NCI-H82 treated with DMSO at 0.1 percent for 48 hours (cell line): ENCODE results near the gene LARP7.
"Not testable (repeated sequence)": the region's sequence is repeated elsewhere in the genome, so short reads cannot be mapped to it uniquely, and the experiment has no call there.

ENCODE experiments used
- DNase-seq: peaks from one replicate; lab custom pipeline; 2025; ENCODE audit not compliant: unreplicated experiment; lab: John Stamatoyannopoulos, UW

Gene LARP7

DNA sequence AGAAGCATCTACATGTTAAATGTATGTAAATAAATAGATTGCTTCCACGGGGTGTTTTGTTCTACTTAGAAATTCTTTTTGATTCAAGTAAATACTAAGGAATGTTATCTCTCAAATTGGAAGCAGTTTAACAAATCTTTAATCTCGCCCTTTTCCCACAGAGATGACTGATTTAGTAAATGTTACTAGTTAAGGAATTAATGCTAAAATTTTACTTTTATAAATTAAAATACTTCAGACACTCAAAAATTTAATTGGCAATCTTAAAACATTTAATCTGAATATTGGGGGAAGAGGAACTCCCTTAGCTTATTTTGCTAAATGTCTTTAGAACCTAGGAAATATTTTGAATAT is 12.1 kb downstream of the LARP7 start:
- no peak for DNase-seq

GRCh38 chr4:112650332-112650731 is 13.4 kb downstream of the LARP7 start:
- DNase-seq, result no peak

DNA sequence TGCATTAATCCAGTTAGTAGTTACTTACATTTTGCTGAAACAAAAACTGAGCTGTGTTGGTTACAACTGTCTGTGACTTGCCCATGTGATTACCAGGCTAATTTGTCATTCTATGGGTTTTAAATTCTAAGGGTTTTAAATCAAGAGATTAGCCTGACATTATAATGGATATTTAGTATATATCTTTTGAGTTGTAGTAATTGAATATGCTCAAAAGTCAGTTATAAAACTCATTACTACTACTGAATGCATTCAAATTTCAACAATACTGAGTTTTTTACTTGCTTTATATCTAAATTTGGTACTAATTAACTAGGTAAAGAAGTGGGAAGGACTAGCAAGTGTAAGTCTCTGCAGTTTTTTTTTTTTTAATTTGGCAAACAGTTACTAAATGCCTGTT is 14.7 kb downstream of the LARP7 start:
- peak; percentile 17 for DNase-seq

DNA sequence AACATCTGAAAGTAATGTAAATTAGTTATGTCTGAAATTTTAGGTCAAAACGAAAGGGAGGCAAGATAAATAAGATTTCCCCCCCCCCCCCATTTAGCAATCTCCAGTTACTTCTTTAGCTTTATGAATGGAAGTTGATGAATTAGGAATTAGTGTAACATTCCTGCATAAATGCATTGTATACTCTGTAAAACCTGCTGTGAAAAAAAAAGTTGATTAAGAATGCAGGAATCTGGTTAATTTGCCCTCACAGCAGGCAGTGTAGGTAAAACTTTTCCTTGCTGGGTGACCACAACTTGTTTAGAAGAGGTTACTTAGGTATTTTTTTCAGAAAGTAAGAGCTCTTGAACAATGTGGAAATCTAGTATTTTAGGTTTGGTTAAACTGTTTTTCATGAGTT is 15.3 kb downstream of the LARP7 start:
- DNase-seq, result no peak

DNA sequence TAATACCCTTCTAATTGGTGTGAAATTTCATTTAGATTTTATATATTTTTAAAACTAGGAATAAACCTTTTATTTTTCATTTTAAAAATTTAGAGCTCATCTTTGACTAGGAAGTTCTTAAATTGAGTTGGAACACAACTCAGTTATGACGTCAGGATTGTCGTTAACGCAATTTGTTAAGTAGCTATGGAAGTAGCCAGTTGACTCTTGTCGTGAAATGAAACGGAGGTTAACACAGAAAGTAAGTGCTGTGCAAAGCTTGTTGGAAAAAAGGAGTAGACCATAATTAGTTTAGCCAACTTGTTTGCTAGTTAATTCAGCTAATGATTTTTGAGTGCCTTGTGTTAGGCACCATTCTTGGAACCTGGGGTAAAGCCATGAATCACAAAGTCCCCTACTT is 18.3 kb downstream of the LARP7 start:
- DNase-seq, result no peak

- not testable (repeated sequence) for DNase-seq
Observed at GRCh38 chr4:112656115-112656514, 19.2 kb downstream of the LARP7 start.

DNA sequence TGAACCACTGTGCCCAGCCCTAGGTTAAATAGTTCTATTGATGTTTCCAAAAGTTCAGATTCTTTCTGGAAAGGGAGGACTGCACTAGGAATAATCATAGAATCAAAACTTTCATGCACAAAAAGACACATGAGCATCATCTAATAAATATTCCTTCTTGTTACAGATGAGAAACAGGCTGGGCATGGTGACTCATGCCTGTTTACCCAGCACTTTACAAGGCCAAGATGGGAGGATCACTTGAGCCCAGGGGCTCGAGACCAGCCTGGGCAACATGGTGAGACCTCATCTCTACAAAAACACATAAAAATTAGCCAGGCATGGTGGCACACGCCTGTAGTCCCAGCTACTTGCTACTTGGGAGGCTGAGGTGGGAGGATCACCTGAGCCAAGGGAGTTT is 27.7 kb downstream of the LARP7 start:
- DNase-seq, result no peak

DNA sequence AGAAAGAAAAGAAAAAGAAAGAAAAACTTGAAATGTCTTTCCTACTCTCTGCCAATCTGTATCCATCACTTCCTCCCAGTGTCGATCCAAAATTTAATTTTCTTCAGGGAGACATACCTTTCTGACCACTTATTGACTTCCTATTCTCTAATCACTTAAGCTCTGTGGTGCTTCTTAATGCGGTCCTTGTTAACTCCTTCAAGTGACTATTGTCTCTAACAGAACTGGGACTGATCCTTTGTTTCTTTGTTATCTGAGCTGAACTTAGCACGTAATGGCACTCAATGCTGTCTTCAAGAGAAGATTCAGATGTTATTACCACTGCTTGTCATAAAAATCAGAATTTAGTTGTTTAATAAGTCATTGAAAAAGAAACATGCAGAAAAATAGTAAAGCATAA is 31.2 kb downstream of the LARP7 start:
- no peak for DNase-seq

DNA sequence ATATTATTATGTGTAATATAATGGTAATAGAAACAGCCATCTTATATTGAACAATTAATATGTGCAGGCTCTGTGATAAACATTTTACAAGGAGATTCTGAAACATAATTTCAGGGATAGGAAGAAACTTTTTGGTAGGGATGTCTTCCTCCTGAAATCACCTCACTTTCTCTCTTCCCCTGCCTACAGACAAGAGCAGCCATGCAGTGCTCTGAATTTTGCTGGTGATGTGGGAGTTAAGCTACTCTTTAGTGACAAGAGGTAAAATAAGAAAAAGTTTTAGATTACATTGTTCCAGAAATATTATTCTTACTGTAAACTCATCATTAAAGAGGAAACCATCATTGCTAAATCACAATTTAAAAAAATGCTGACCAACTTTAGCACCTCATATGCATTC is 36.1 kb downstream of the LARP7 start:
- no peak for DNase-seq

DNA sequence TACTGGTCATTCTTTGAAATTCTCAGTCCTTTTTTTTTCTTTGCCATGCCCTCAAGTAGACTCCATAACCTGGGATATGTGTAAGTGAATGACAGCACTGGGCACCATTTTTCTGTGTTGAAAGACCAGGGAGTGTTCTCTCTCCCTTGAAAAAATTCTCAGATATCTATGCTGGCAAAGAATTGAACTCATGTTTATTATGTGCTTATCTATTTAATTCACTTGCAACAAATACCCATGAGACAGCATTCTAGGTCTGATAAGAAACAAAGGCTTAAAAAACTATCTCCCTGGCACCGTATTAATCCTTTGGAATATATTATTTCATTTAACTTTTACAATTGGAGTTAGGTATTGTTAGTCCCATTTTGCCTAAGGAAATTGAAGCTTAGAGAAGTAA is 36.7 kb downstream of the LARP7 start:
- no peak for DNase-seq

- no peak for DNase-seq
Observed at GRCh38 chr4:112674376-112674775, 37.4 kb downstream of the LARP7 start.

DNA sequence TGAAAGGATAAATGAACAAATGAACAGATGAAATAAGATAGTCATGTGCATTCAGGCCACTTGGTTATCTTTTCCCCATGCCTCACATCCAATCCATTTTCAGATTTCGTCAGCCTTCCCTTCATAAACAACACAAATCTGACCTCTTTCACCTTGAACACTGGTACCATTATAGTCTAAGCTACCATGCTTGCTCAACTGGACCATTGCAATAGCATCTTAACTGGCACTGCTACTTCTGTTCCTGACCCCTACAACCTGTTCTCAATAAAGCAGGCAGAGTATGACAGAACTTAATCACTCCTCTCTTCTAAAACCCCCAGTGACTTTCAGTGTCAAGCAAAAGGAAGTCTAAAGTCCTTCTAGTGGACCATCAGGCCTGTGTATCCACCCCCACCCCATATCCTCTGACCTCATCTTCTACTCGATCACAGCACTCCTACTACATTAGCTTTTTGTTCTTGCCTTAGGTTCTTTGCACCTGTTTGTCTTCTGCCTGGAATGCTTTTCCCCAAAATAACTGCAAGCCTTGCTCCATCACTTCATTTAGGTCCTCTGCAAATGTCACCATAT is 40.7 kb downstream of the LARP7 start:
- DNase-seq, result no peak

GRCh38 chr4:112680996-112681395 is 44.1 kb downstream of the LARP7 start:
- DNase-seq, result no peak

DNA sequence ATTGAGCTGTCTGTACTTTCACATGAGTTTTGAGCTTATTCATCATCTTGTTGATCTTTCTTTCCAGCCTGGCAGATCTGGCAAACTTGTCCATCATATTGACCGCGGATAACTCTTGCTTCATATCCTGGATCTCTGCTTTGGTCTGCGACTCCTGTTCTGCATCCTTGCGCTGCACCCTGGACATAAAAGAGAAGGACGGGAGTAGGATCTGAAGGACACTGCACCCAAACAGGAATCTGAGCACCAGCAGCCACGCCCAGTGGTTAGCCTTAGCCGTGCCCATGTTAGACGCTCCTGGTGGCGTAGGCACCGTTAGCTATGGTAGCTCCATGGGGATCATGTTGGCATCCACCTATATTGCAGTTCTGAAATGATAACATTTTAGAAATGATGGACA is 56.6 kb downstream of the LARP7 start:
- no peak for DNase-seq

DNA sequence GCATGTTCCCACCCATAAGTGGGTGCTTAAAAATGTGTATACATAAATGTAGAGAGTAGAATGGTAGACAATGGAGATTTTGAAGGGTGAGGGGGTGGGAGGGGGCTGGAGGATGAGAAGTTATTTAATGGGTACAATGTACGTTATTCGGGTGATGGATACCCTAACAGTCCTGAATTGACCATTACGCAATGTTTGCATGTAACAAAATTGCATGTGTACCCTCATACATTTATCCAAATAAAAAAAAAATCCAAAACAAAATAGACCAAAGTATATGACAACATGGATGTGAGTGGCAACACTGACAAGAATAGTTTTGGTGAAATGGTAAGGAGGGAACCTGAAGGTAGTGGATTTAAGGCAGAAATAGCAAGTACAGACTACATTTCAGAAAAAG is 63.7 kb downstream of the LARP7 start:
- no peak for DNase-seq

GRCh38 chr4:112702892-112703291 is 65.9 kb downstream of the LARP7 start:
- DNase-seq, result no peak

DNA sequence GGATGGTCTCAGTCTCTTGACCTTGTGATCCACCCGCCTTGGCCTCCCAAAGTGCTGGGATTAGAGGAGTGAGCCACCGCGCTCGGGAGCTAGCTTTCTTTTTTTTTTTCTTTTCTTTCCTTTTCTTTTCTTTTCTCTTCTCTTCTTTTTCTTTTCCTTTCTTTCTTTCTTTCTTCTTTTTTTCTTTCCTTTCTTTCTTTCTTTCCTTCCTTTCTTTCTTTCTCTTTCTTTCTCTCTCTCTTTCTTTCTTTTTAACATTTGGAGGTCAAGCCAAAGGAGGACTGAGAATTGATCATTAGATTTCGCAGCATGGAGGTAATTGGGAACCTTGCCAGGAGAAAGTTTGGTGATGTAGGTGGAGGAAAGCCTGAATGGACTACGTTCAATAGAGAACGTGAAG is 67.4 kb downstream of the LARP7 start:
- no peak for DNase-seq

DNA sequence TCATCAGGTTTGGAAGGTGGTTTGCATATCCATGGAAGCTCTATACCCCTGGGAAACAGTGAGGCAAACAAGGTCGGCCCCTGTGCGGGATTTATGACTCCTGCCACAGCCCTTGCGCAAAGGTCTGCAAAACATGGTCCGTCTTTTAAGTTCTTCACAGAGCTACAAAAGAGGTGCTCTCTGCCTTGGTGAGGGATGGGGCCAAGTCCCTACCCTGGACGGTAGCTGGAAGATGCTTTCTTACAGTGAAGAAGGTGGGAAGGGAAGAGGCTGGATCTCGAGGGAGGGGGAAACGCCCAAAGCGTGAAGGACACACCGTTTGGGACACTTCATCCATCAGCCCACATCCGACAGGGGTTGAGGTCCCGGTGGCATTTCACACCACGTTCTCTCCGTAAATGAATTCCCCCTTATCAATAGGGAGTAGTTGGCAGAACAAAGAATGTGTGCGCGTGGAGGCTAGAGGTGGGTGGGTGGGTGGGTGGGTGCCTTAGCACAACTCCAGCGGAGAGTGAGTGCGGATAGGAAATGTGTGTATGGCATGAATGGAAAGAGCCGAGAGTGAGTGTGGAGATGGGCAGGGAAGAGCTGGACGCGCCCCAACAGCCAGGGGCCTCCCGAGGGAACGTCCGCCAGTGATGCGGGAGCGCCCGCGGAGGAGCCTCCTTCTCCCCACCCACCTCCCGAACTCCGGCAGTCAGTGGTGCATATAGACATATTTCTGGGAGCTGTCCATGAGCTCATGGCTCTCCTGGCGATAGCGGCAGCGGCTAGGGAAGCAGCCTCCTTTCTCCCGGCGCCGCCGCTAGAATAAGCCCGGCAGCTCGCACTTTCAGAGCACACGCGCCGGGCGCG is 68.3 kb downstream of the LARP7 start:
- DNase-seq, result no peak

GRCh38 chr4:112705891-112706839 is 69.2 kb downstream of the LARP7 start:
- not testable (repeated sequence) for DNase-seq

GRCh38 chr4:112706840-112707207 is 69.9 kb downstream of the LARP7 start:
- no peak for DNase-seq
